ENCODE data around the gene PDXDC1.
"Not testable (repeated sequence)": the region's sequence is repeated elsewhere in the genome, so short reads cannot be mapped to it uniquely, and the experiment has no call there.

PDXDC1 gene

DNA sequence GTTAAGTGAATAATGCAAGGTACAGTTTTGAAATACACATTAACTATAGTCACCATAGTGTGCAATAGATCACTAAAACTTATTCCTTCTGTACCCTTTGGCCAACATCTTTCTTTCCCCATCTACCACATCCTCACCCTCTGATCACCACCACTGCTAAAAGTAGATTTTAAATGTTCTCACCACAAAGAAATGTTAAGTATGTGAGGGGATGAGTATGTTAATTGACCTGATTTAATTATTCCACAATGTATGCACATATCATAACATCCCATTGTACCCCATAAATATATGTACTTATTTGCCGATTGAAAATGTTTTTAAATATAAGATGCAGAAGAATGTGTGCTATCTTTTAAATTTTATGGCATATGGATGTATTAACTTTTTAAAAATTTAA lies 188.2 kb downstream of the PDXDC1 start:
- not testable (repeated sequence) for DNase-seq (ENCODE audit: low read depth)

DNA sequence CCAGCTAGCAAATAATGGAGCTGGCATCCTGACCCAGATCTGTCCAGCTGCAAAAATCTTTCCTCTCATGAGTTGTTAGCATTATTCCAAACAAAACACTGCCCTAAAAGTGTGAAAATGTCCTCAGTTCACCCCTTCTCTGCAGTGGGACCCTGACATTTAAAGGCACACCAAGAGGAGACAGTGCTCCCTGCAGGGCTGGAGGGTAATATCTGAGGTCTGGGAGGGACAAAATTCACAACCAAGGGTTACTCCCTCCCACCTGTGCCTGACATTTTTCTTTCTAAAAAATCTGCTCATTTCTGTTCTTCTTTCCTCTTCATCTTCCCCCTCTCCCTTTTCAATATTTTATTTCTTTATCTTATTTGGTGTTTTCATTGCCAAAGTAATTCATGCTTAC lies 191.4 kb downstream of the PDXDC1 start:
- not testable (repeated sequence) for DNase-seq (ENCODE audit: low read depth)

DNA sequence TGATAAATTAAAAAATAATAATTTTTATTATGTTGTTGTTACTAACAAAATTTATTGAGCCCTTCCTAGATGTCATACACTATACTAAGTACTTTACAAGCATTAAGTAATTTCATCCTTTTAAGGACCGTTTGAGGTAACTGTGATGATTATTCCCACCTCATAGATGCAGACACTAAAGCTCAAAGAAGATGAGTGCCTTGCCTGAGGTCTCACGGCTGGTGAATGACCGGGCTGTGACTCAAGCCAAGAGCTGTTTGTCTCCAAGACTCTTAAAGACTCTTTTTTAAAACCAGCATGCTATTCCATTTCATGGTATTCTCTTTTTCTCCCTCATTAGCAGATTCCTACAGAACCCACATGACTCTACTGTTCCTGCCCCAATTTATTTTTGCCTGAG lies 193.5 kb downstream of the PDXDC1 start:
- DNase-seq (ENCODE audit: low read depth), result not testable (repeated sequence)

DNA sequence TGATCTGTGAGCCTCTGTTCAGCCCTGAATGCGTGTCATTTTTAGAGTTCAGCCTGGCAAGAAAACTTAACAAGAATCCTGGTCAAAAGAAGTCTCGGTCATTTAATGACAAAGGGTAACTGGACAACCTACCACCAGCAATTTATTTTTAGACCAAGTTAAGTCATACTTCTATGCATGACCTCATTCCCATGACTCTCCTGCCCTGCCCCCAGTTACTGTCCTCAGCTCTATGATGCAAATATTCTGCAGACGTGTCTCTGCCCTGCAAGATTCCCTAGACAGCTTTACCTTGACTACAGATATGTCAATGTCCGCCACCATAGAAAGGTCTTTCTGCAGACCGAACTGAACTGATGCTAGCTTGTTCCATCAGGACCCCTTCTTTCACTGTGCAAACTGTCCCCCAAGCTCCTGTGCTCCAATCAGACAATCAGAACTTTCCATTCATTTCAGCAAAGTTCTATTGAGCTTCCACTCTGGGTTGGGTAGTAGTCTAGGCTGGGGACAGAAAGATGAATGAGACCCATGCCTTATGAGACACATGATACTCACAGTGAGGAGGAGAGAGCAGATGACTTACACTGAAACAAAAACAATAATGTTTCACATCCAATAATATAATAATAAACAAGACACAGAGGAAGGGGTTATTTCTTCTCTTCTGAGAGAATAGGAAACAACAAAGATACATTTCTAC lies 194.3 kb downstream of the PDXDC1 start:
- DNase-seq (ENCODE audit: low read depth), result peak; percentile 1

DNA sequence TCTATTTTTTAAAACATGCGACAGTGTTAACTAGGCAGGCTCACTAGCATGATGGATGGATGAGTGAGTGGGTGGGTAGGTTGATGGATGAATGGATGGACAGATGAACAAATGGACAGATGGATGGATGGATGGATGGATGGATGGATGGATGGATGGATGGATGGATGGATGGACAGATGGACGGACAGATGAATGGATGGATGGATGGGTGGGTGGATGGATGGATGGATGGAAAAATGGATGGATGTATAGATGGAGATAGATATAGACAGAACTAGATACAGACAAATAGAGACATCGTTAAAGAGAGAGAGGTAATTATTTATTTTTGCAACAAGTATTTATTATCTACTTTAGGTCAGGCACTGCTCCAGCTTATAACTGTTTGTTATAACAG lies 205.1 kb downstream of the PDXDC1 start:
- DNase-seq (ENCODE audit: low read depth), result not testable (repeated sequence)

DNA sequence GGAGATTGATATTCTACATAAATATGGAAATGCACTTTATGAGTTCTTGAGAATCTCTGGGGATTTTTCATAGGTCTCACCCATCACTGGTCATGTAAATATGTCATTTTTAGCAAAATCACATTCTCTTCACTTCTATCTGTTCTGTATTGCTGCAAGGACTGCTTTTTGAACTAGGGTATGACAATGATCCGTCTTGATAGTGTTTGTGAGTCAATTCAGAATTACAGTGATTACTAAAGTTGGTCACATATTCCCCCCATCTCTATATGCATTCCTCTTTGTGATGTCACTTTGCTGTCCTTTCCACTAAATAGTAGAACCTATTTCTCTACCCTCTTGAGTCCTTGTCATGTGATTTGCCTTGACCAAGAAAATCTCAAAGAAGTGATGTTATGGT lies 206.1 kb downstream of the PDXDC1 start:
- not testable (repeated sequence) for DNase-seq (ENCODE audit: low read depth)

DNA sequence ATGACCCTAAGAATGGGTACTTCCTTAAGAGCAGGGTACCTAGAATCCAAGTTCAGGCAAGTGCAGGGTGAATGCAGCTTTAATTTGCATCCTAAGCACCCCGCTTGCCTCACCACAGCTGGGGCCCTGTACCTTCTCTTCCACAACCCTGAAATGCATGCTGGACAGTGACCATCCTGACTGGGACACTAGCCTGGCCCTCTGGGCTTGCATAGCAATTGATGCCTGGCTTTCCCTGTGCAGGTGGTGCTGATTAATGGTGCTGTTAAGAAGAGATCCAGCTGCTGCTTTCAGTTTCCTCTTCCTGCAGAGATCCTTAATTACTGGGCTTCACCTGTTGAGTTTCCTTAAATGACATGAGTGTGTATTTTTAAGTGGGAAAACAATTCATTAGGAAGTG lies 209.2 kb downstream of the PDXDC1 start:
- DNase-seq (ENCODE audit: low read depth), result not testable (repeated sequence)
